ENCODE measurements around the gene NKX3-2.

NKX3-2 gene

GRCh38 chr4:13540446-13541175 is 3.7 kb downstream of the NKX3-2 start:
- no peak for TF ChIP-seq CSRNP3 (CRISPR knock-in tag; IDR thresholded peaks at IDR 0.05)
- no peak for TF ChIP-seq BACH2 (CRISPR knock-in tag; IDR thresholded peaks at IDR 0.05; ENCODE audit: borderline replicate concordance)
- no peak for TF ChIP-seq ISL1 (CRISPR knock-in tag; IDR thresholded peaks at IDR 0.05)
- TF ChIP-seq ARNTL (CRISPR knock-in tag; IDR thresholded peaks at IDR 0.05; ENCODE audit: borderline replicate concordance, low read depth) = no peak
- TF ChIP-seq ESRRG (CRISPR knock-in tag; IDR thresholded peaks at IDR 0.05) = no peak
- TF ChIP-seq ZC3H10 (CRISPR knock-in tag; IDR thresholded peaks at IDR 0.05) = no peak
- no peak for TF ChIP-seq PATZ1 (CRISPR knock-in tag; IDR thresholded peaks at IDR 0.05; ENCODE audit: borderline replicate concordance)
- no peak for TF ChIP-seq ZNF8 (CRISPR knock-in tag; IDR thresholded peaks at IDR 0.05)
- TF ChIP-seq RARB (CRISPR knock-in tag; IDR thresholded peaks at IDR 0.05) = no peak
- no peak for TF ChIP-seq ZFP3 (CRISPR knock-in tag; IDR thresholded peaks at IDR 0.05)
- no peak for TF ChIP-seq ZNF565 (CRISPR knock-in tag; conservative IDR thresholded peaks at IDR 0.05; ENCODE audit: low read depth)
- no peak for TF ChIP-seq PPARA (CRISPR knock-in tag; IDR thresholded peaks at IDR 0.05; ENCODE audit: borderline replicate concordance)
- no peak for TF ChIP-seq ZFP30 (CRISPR knock-in tag; IDR thresholded peaks at IDR 0.05)
- TF ChIP-seq SNAI2 (CRISPR knock-in tag; IDR thresholded peaks at IDR 0.05) = no peak
- TF ChIP-seq ZNF70 (CRISPR knock-in tag; IDR thresholded peaks at IDR 0.05) = no peak
- no peak for TF ChIP-seq CREB5 (CRISPR knock-in tag; IDR thresholded peaks at IDR 0.05; ENCODE audit: low read depth)
- no peak for TF ChIP-seq TSHZ2 (CRISPR knock-in tag; IDR thresholded peaks at IDR 0.05)
- ATAC-seq = no peak

GRCh38 chr4:13539619-13540445 is 4.5 kb downstream of the NKX3-2 start:
- no peak for ATAC-seq
- no peak for TF ChIP-seq TCF4 (CRISPR knock-in tag; IDR thresholded peaks at IDR 0.05; ENCODE audit: borderline replicate concordance)
- TF ChIP-seq POU6F1 (CRISPR knock-in tag; IDR thresholded peaks at IDR 0.05; ENCODE audit: borderline replicate concordance, low read depth) = no peak
- no peak for TF ChIP-seq ARNTL (CRISPR knock-in tag; IDR thresholded peaks at IDR 0.05; ENCODE audit: borderline replicate concordance, low read depth)
- no peak for TF ChIP-seq CREB5 (CRISPR knock-in tag; IDR thresholded peaks at IDR 0.05; ENCODE audit: low read depth)
- no peak for TF ChIP-seq ESRRG (CRISPR knock-in tag; IDR thresholded peaks at IDR 0.05)
